Endometrial microvascular endothelial cells (primary cell): Measurements from ENCODE around the gene DLGAP1. TPM values are rescaled to one million over a fixed set of nuclear protein-coding genes. Genes with fewer than 3 reads are reported as not detected.
"Not testable (repeated sequence)": the region's sequence is repeated elsewhere in the genome, so short reads cannot be mapped to it uniquely, and the experiment has no call there.

ENCODE experiments used
- in situ Hi-C: cut with HindIII; loops from 2 replicates; pipeline ENCODE4 v1.10.0; 2017; ENCODE audit warnings: low sequenced_read_pairs, low pct_unique_long_range_greater_than_20kb; ENCODE audit errors: inconsistent ontology term
- total RNA-seq: library from RNA; depleted of rRNA; stranded (reverse); fragments of >200 nt; gene quantifications from one replicate; pipeline ENCODE4 v1.2.3, GENCODE V29; 2015; ENCODE audit errors: inconsistent ontology term

DLGAP1 gene
- total RNA-seq, 1 donor from 2014 or later = not detected

GRCh38 chr18:4309227-4309626 lies 145.9 kb downstream of the DLGAP1 start:
- in situ Hi-C loops = no loop called here

- in situ Hi-C loops = no loop called here
These were observed 146.5 kb downstream of the DLGAP1 start for GRCh38 chr18:4308576-4308975.

GRCh38 chr18:4299395-4299794 lies 155.7 kb downstream of the DLGAP1 start:
- in situ Hi-C loops = no loop called here

- in situ Hi-C loops = no loop called here
These were observed 161.8 kb downstream of the DLGAP1 start for GRCh38 chr18:4293337-4293736.

GRCh38 chr18:4292696-4293095 lies 162.4 kb downstream of the DLGAP1 start:
- in situ Hi-C loops = no loop called here

GRCh38 chr18:4287340-4287739 lies 167.8 kb downstream of the DLGAP1 start:
- in situ Hi-C loops = not testable (repeated sequence)

GRCh38 chr18:4286256-4286655 lies 168.9 kb downstream of the DLGAP1 start:
- in situ Hi-C loops = no loop called here

GRCh38 chr18:4285525-4285924 lies 169.6 kb downstream of the DLGAP1 start:
- in situ Hi-C loops = no loop called here

- in situ Hi-C loops = no loop called here
These were observed 170.6 kb downstream of the DLGAP1 start for GRCh38 chr18:4284528-4284927.

GRCh38 chr18:4283746-4284291 lies 171.3 kb downstream of the DLGAP1 start:
- in situ Hi-C loops = no loop called here

GRCh38 chr18:4282954-4283353 lies 172.2 kb downstream of the DLGAP1 start:
- in situ Hi-C loops = no loop called here

- in situ Hi-C loops = no loop called here
These were observed 178.0 kb downstream of the DLGAP1 start for GRCh38 chr18:4276953-4277585.

- in situ Hi-C loops = no loop called here
These were observed 183.2 kb downstream of the DLGAP1 start for GRCh38 chr18:4271952-4272351.

GRCh38 chr18:4270988-4271387 lies 184.1 kb downstream of the DLGAP1 start:
- in situ Hi-C loops = no loop called here

GRCh38 chr18:4270016-4270415 lies 185.1 kb downstream of the DLGAP1 start:
- in situ Hi-C loops = no loop called here

- in situ Hi-C loops = no loop called here
These were observed 187.5 kb downstream of the DLGAP1 start for GRCh38 chr18:4267641-4268040.

GRCh38 chr18:4264347-4264791 lies 190.7 kb downstream of the DLGAP1 start:
- in situ Hi-C loops = no loop called here

- in situ Hi-C loops = no loop called here
These were observed 195.0 kb downstream of the DLGAP1 start for GRCh38 chr18:4260107-4260506.

- in situ Hi-C loops = no loop called here
These were observed 198.2 kb downstream of the DLGAP1 start for GRCh38 chr18:4256766-4257417.

- in situ Hi-C loops = no loop called here
These were observed 200.3 kb downstream of the DLGAP1 start for GRCh38 chr18:4254840-4255239.
